HEK293 (cell line): Measurements from ENCODE around the gene CA11.

Source experiments
- BCL11B ChIP-seq: fragments of 450-650 bp; formaldehyde crosslinking; IDR thresholded peaks from 2 replicates; pipeline ENCODE4 v1.5.1; 2016; ENCODE audit warnings: low read depth, missing biosample characterization, missing genetic modification characterization
- CTCF ChIP-seq: fragments of 450-650 bp; formaldehyde crosslinking; IDR thresholded peaks from 2 replicates; pipeline ENCODE4 v1.5.1; 2016; ENCODE audit warnings: missing biosample characterization, missing genetic modification characterization
- TCF7L2 ChIP-seq: IDR thresholded peaks from 2 replicates; pipeline ENCODE4 v1.6.1; 2011; ENCODE audit warnings: low read depth, mild to moderate bottlenecking, inconsistent platforms, low read length, moderate library complexity, borderline replicate concordance
- ZNF239 ChIP-seq: fragments of 450-650 bp; formaldehyde crosslinking; IDR thresholded peaks from 2 replicates; pipeline ENCODE4 v1.5.1; 2016; ENCODE audit warnings: missing biosample characterization, missing genetic modification characterization
- ZNF341 ChIP-seq: fragments of 450-650 bp; formaldehyde crosslinking; IDR thresholded peaks from 2 replicates; pipeline ENCODE4; 2016; ENCODE audit warnings: low read depth, missing biosample characterization, missing genetic modification characterization
- ZNF837 ChIP-seq: fragments of 450-650 bp; formaldehyde crosslinking; IDR thresholded peaks from 2 replicates; pipeline ENCODE4 v1.5.1; 2016; ENCODE audit warnings: missing biosample characterization, missing genetic modification characterization

GRCh38 chr19:48619692-48620585 lies 26.0 kb downstream of the CA11 start:
- TF ChIP-seq CTCF (tag by site-specific recombination) (peak; percentile 43; the same call in 1 of the 2 replicates), BCL11B (tag by site-specific recombination) (no peak), ZNF239 (tag by site-specific recombination) (no peak), ZNF341 (tag by site-specific recombination) (no peak), ZNF837 (no peak), TCF7L2 (no peak)
